GM12878 (cell line): ENCODE results near the gene EDN3. TPM values are rescaled to one million over a fixed set of nuclear protein-coding genes. Genes with fewer than 3 reads are reported as not detected.

ENCODE experiments used
- ATAC-seq: fragments of 200-7000 bp; cut with Tn5 transposase; 3 replicates; pipeline ENCODE4 v1.9.1; 2020; ENCODE audit warnings: mild to moderate bottlenecking, moderate library complexity
- BruUV-seq: library from RNA; stranded (reverse); fragments of 400-500 nt; replicated peaks from 2 replicates; lab custom pipeline; 2021; lab: Mats Ljungman, UMichigan
- CTCF ChIA-PET: fragments of 300-600 bp; sonication (Branson Sonifier 250); formaldehyde crosslinking; extraction: SDS; loops from one replicate; lab custom pipeline; 2021; ENCODE audit warnings: inconsistent platforms; lab: Yijun Ruan, JAX
- POLR2A ChIA-PET: fragments of 350-600 bp; formaldehyde crosslinking; extraction: SDS; loops from one replicate; lab custom pipeline; 2021; ENCODE audit warnings: inconsistent platforms; lab: Charles Lee
- RAD21 ChIA-PET: fragments of 300-600 bp; sonication (Branson Sonifier 250); formaldehyde crosslinking; loops from one replicate; lab custom pipeline; 2023; ENCODE audit warnings: antibody characterized with exemption; ENCODE audit not compliant: unreplicated experiment; lab: Charles Lee
- SMC1A ChIA-PET: fragments of 300-600 bp; sonication (Branson Sonifier 250); formaldehyde crosslinking; loops from one replicate; lab custom pipeline; 2023; ENCODE audit not compliant: unreplicated experiment, uncharacterized antibody; lab: Charles Lee
- DNase-seq: peaks from one replicate; pipeline ENCODE4 v3.0.0-alpha.2; 2011; ENCODE audit warnings: low read depth, low spot score
- FAIRE-seq: peaks from 3 replicates; lab custom pipeline; 2011; peaks lifted over from hg19 to GRCh38; lab: Jason Lieb, UNC
- H2AFZ ChIP-seq: 2 replicates; pipeline ENCODE4 v1.6.0; 2011; ENCODE audit warnings: low read depth, low read length, control low read depth; ENCODE audit not compliant: control insufficient read depth
- H3K27ac ChIP-seq: 2 replicates; pipeline ENCODE4 v1.5.1; 2011; ENCODE audit warnings: control low read depth; ENCODE audit not compliant: control insufficient read depth, insufficient read depth
- H3K27me3 ChIP-seq, 2 experiments: replicated peaks in 1 of 2; 2 replicates each; pipeline versions ENCODE4 v1.6.0 to v1.6.1; 2011; ENCODE audit warnings: low read length in 1 of 2; ENCODE audit not compliant: control insufficient read depth in 2 of 2, insufficient read depth in 2 of 2
- H3K36me3 ChIP-seq, 2 experiments: 2 replicates each; pipeline ENCODE4 v1.5.1; 2011; ENCODE audit warnings: low read length in 1 of 2; ENCODE audit not compliant: control insufficient read depth in 2 of 2, insufficient read depth in 2 of 2
- H3K4me1 ChIP-seq: 2 replicates; pipeline ENCODE4 v1.6.1; 2011; ENCODE audit warnings: mild to moderate bottlenecking, low read length, moderate library complexity, mixed read lengths; ENCODE audit not compliant: control insufficient read depth, insufficient read depth
- H3K4me2 ChIP-seq: 2 replicates; pipeline ENCODE4 v1.6.0; 2011; ENCODE audit warnings: control low read depth; ENCODE audit not compliant: control insufficient read depth, insufficient read depth
- H3K4me3 ChIP-seq: fragments of 200-600 bp; sonication (generic); 2 replicates; pipeline ENCODE4 v1.5.1; 2016
- H3K79me2 ChIP-seq: 2 replicates; pipeline ENCODE4 v1.6.0; 2011; ENCODE audit warnings: low read length; ENCODE audit not compliant: control insufficient read depth, insufficient read depth
- H3K9ac ChIP-seq: 2 replicates; pipeline ENCODE4 v1.8.0; 2011; ENCODE audit warnings: low read length, control low read depth, mixed read lengths; ENCODE audit not compliant: control insufficient read depth, insufficient read depth
- H3K9me3 ChIP-seq: replicated peaks from 3 replicates; pipeline ENCODE4 v1.5.1; 2011; ENCODE audit warnings: mild to moderate bottlenecking, low read length; ENCODE audit not compliant: control insufficient read depth, insufficient read depth
- H4K20me1 ChIP-seq: 2 replicates; pipeline ENCODE4 v1.6.0; 2011; ENCODE audit not compliant: control insufficient read depth, insufficient read depth
- BRCA1 ChIP-seq: IDR thresholded peaks from 2 replicates; pipeline ENCODE4 v1.6.1; 2011; ENCODE audit warnings: low read depth, low read length, improper control_type of control experiment
- CBX5 ChIP-seq: sonication (generic); IDR thresholded peaks from 2 replicates; pipeline ENCODE4 v1.6.1; 2016; ENCODE audit warnings: low read depth, moderate library complexity, mild to moderate bottlenecking, inconsistent platforms
- DPF2 ChIP-seq: fragments of 450-650 bp; IDR thresholded peaks from 2 replicates; pipeline ENCODE4 v1.6.1; 2017; ENCODE audit warnings: mild to moderate bottlenecking
- HDAC2 ChIP-seq: fragments of 200-600 bp; sonication (generic); IDR thresholded peaks from 2 replicates; pipeline ENCODE4 v1.6.1; 2017
- IKZF1 ChIP-seq: fragments of 450-650 bp; conservative IDR thresholded peaks from 2 replicates; pipeline ENCODE4 v1.6.1; 2017; ENCODE audit warnings: antibody characterized with exemption, mild to moderate bottlenecking
- JUNB ChIP-seq: IDR thresholded peaks from 2 replicates; pipeline ENCODE4 v1.6.1; 2016; ENCODE audit warnings: antibody characterized with exemption, mild to moderate bottlenecking
- MEF2A ChIP-seq: IDR thresholded peaks from 2 replicates; pipeline ENCODE4 v1.6.1; 2011; ENCODE audit warnings: low read depth, mild to moderate bottlenecking, low read length, moderate library complexity; ENCODE audit not compliant: insufficient read depth
- SREBF2 ChIP-seq: IDR thresholded peaks from 2 replicates; pipeline ENCODE4 v1.6.1; 2012; ENCODE audit warnings: mild to moderate bottlenecking, low read length
- TBL1XR1 ChIP-seq: IDR thresholded peaks from 2 replicates; pipeline ENCODE4 v1.6.1; 2012; ENCODE audit warnings: low read depth, low read length, improper control_type of control experiment
- YY1 ChIP-seq: IDR thresholded peaks from 2 replicates; pipeline ENCODE4 v1.6.1; 2011; ENCODE audit warnings: low read depth, mild to moderate bottlenecking, low read length
- WGBS: methylation state at CpG from one replicate; pipeline ENCODE4 v1.1.6; 2016; ENCODE audit warnings: low lambda C conversion rate; ENCODE audit not compliant: insufficient replicate concordance, insufficient coverage; ENCODE audit errors: missing lambda C conversion rate; 5-methylcytosine and 5-hydroxymethylcytosine counted together
- in situ Hi-C: fragments of 300-500 bp; cut with MboI; formaldehyde crosslinking; loops from 9 replicates; pipeline ENCODE4 v1.14.3; 2018; ENCODE audit warnings: mixed read lengths
- intact Hi-C: fragments of 100-400 bp; cut with micrococcal nuclease; formaldehyde crosslinking; loops from one replicate; pipeline ENCODE4 v1.14.2; 2022; ENCODE audit not compliant: unreplicated experiment
- polyA plus RNA-seq, 11 experiments: library from polyadenylated mRNA; depleted of rRNA in 4 of 11; unstranded in 6 of 11; stranded (reverse) in 5 of 11; fragments of >200 nt; fragmentation: Nextera tagmentation in 4 of 11; fragmentation: Illumina TruSeq in 1 of 11; extraction: Ambion mirVana in 4 of 11; extraction: Trizol in 1 of 11; gene quantifications; 1 replicate in 1 of 11; 2 replicates in 10 of 11; pipeline versions ENCODE4 v1.2.1 to v1.2.3, GENCODE V29; 2011 to 2016; ENCODE audit warnings: inconsistent platforms in 2 of 11, missing spikeins in 2 of 11, low read depth in 1 of 11
- total RNA-seq, 4 experiments: library from RNA; depleted of rRNA in 3 of 4; stranded (reverse); fragments of >200 nt in 3 of 4; fragmentation: Illumina TruSeq in 1 of 4; extraction: Trizol in 1 of 4; gene quantifications; 2 replicates each; pipeline versions ENCODE4 v1.2.1 to v1.2.3, GENCODE V29; 2013 to 2021
- TF ChIP-seq, protein P1 (sequence below): fragments of 450-650 bp; IDR thresholded peaks from 2 replicates; pipeline ENCODE4 v1.6.1; 2017; ENCODE audit warnings: mild to moderate bottlenecking, moderate library complexity

Gene EDN3
- total and polyA plus RNA-seq, 10 of the 15 experiments (the other 5 are each of a cell fraction or from before 2014, with no cell fraction given) = not detected

DNA sequence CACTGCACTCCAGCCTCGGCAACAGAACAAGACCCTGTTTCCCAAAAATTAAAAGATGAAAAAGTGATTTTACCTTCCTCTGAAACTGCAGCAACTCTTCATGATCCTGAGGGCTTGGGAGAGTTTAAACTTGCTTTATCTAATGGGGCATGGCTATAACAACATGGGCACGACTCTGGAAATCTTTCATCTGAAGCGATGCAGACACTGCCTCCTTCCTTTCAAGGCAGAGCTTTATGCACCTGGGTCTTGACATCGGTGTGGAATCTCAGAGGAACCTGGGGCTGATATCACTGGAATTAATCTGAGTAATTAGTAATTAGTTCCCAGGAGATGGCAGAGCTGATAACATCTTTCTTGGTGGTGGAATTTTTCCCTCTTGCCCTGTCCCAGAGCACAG lies 52.1 kb downstream of the EDN3 start:
- H3K27ac ChIP-seq = no peak overlapping the region
- ChIA-PET POLR2A (no interaction called here), RAD21 (no interaction called here), CTCF (no interaction called here), SMC1A (no interaction called here)
- H3K4me1 ChIP-seq = no peaks in the 10 kb centered on the region
- BruUV-seq = no TSS peak
- H3K79me2 ChIP-seq = no peaks in the 10 kb centered on the region
- DNase-seq = no peak
- WGBS = 51% methylated on average over 4 of the region's 4 CpGs
- H2AFZ ChIP-seq = no peak overlapping the region
- TF ChIP-seq BRCA1 (no peak), DPF2 (no peak), JUNB (no peak), MEF2A (no peak), IKZF1 (no peak), HDAC2 (no peak), CBX5 (no peak), TBL1XR1 (no peak), YY1 (no peak), SREBF2 (no peak)
- TF ChIP-seq, protein P1, sequence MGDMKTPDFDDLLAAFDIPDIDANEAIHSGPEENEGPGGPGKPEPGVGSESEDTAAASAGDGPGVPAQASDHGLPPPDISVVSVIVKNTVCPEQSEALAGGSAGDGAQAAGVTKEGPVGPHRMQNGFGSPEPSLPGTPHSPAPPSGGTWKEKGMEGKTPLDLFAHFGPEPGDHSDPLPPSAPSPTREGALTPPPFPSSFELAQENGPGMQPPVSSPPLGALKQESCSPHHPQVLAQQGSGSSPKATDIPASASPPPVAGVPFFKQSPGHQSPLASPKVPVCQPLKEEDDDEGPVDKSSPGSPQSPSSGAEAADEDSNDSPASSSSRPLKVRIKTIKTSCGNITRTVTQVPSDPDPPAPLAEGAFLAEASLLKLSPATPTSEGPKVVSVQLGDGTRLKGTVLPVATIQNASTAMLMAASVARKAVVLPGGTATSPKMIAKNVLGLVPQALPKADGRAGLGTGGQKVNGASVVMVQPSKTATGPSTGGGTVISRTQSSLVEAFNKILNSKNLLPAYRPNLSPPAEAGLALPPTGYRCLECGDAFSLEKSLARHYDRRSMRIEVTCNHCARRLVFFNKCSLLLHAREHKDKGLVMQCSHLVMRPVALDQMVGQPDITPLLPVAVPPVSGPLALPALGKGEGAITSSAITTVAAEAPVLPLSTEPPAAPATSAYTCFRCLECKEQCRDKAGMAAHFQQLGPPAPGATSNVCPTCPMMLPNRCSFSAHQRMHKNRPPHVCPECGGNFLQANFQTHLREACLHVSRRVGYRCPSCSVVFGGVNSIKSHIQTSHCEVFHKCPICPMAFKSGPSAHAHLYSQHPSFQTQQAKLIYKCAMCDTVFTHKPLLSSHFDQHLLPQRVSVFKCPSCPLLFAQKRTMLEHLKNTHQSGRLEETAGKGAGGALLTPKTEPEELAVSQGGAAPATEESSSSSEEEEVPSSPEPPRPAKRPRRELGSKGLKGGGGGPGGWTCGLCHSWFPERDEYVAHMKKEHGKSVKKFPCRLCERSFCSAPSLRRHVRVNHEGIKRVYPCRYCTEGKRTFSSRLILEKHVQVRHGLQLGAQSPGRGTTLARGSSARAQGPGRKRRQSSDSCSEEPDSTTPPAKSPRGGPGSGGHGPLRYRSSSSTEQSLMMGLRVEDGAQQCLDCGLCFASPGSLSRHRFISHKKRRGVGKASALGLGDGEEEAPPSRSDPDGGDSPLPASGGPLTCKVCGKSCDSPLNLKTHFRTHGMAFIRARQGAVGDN = no peak
- no peaks in the 10 kb centered on the region for H4K20me1 ChIP-seq
- no peak for ATAC-seq
- no peaks in the 10 kb centered on the region for H3K36me3 ChIP-seq
- H3K27me3 ChIP-seq = no peaks in the 10 kb centered on the region; a peak in 2 of 4 replicates
- intact Hi-C loops = no loop called here
- H3K9ac ChIP-seq = no peak overlapping the region
- H3K9me3 ChIP-seq = no peaks in the 10 kb centered on the region; the same call in 2 of the 3 replicates
- no peak for FAIRE-seq
- H3K4me2 ChIP-seq = no peak overlapping the region
- H3K4me3 ChIP-seq = no peak overlapping the region
- in situ Hi-C loops = no loop called here
